Stimulated activated naive CD8-positive, alpha-beta T cell treated with anti-CD3 and anti-CD28 coated beads, Interleukin-15, amount 100 ng/mL, for 72 hours (primary cell): ENCODE results near the gene ATP5ME.
A peak's percentile ranks its signal among the peaks of the same experiment; 100 is the strongest.
"Not testable (repeated sequence)": the region's sequence is repeated elsewhere in the genome, so short reads cannot be mapped to it uniquely, and the experiment has no call there.

Experiments used
- ATAC-seq: fragments of 150-1000 bp; cut with Tn5 transposase; 2 replicates; pipeline ENCODE4 v1.10.0; 2021; ENCODE audit warnings: mild to moderate bottlenecking, moderate library complexity
- DNase-seq, 2 donors: peaks; one replicate each; pipeline ENCODE4 v3.0.0; 2021 to 2022
- H3K27ac Mint-ChIP-seq, 2 donors: one replicate each; pipeline ENCODE4 v1.8.0; 2022; ENCODE audit warnings: mild to moderate bottlenecking in 2 of 2, mixed read lengths in 2 of 2, moderate library complexity in 2 of 2
- H3K27me3 Mint-ChIP-seq: one replicate; pipeline ENCODE4 v1.8.0; 2022; ENCODE audit warnings: mixed read lengths
- H3K4me1 Mint-ChIP-seq: one replicate; pipeline ENCODE4 v1.8.0; 2022; ENCODE audit warnings: mild to moderate bottlenecking, mixed read lengths
- H3K4me3 Mint-ChIP-seq, 2 donors: one replicate each; pipeline ENCODE4 v1.8.0; 2022; ENCODE audit warnings: mild to moderate bottlenecking in 2 of 2, mixed read lengths in 2 of 2, moderate library complexity in 1 of 2
- H3K9me3 Mint-ChIP-seq, 2 donors: one replicate each; pipeline ENCODE4 v1.8.0; 2022; ENCODE audit warnings: mixed read lengths in 2 of 2

Gene ATP5ME

GRCh38 chr4:707929-708630 lies 34.0 kb upstream of the ATP5ME start:
- ATAC-seq (no peak), DNase-seq (no peak)
- no peaks in the 10 kb centered on the region for H3K9me3 Mint-ChIP-seq
- no peak overlapping the region for H3K27ac Mint-ChIP-seq
- H3K27me3 Mint-ChIP-seq, result no peaks in the 10 kb centered on the region
- peaks cover 39% of the 10 kb centered on the region for H3K4me1 Mint-ChIP-seq
- H3K4me3 Mint-ChIP-seq, result no peak overlapping the region

GRCh38 chr4:706834-707598 lies 32.9 kb upstream of the ATP5ME start:
- peak overlapping the region in 1 of 2 donors; percentile 65 for H3K4me3 Mint-ChIP-seq
- no peak for DNase-seq

GRCh38 chr4:706083-706633 lies 32.1 kb upstream of the ATP5ME start:
- H3K9me3 Mint-ChIP-seq, H3K27me3 Mint-ChIP-seq, DNase-seq, ATAC-seq: not testable (repeated sequence)
- Mint-ChIP-seq H3K4me1 (peaks cover 39% of the 10 kb centered on the region), H3K4me3 (peak overlapping the region; percentile 19 to 92), H3K27ac (peak overlapping the region in 1 of 2 donors; percentile 74)

More at GRCh38 chr4:706834-707598, 32.9 kb upstream of the ATP5ME start:
- no peak for ATAC-seq
- peak overlapping the region in 1 of 2 donors; percentile 82 for H3K27ac Mint-ChIP-seq
- peaks cover 39% of the 10 kb centered on the region for H3K4me1 Mint-ChIP-seq
- no peaks in the 10 kb centered on the region for H3K27me3 Mint-ChIP-seq
- H3K9me3 Mint-ChIP-seq, result no peaks in the 10 kb centered on the region

GRCh38 chr4:705278-706082 lies 31.4 kb upstream of the ATP5ME start, which contains the start of gene PCGF3:
PCGF3 (plus strand) TSS chr4:705832; CDS start chr4:733681, 27,849 bp downstream.
- Mint-ChIP-seq H3K27me3 (no peaks in the 10 kb centered on the region), H3K4me3 (peak within 1 kb of the TSS; percentile 88 to 92), H3K9me3 (no peaks in the 10 kb centered on the region), H3K27ac (peak within 1 kb of the TSS; percentile 74 to 75), H3K4me1 (peaks cover 45% of the 10 kb centered on the region)
- DNase-seq, result peak; percentile 96 to 97
- ATAC-seq, result peak; percentile 94

- DNase-seq (no peak), ATAC-seq (no peak)
- no peaks in the 10 kb centered on the region for H3K9me3 Mint-ChIP-seq
- peak overlapping the region; percentile 88 to 92 for H3K4me3 Mint-ChIP-seq
- peaks cover 46% of the 10 kb centered on the region for H3K4me1 Mint-ChIP-seq
- no peaks in the 10 kb centered on the region for H3K27me3 Mint-ChIP-seq
- H3K27ac Mint-ChIP-seq, result peak overlapping the region in 1 of 2 donors; percentile 50
Measured at GRCh38 chr4:704971-705277, 30.8 kb upstream of the ATP5ME start.

- H3K27ac Mint-ChIP-seq, result peak overlapping the region in 1 of 2 donors; percentile 42
- ATAC-seq, result no peak
- peak overlapping the region; percentile 88 to 92 for H3K4me3 Mint-ChIP-seq
- DNase-seq, result no peak
- peaks cover 46% of the 10 kb centered on the region for H3K4me1 Mint-ChIP-seq
- no peaks in the 10 kb centered on the region for H3K27me3 Mint-ChIP-seq
- H3K9me3 Mint-ChIP-seq, result no peaks in the 10 kb centered on the region
Measured at GRCh38 chr4:704198-704891, 30.3 kb upstream of the ATP5ME start.

- Mint-ChIP-seq H3K27ac (no peak overlapping the region), H3K9me3 (no peaks in the 10 kb centered on the region), H3K27me3 (no peaks in the 10 kb centered on the region), H3K4me3 (no peak overlapping the region), H3K4me1 (peaks cover 47% of the 10 kb centered on the region)
- ATAC-seq, result no peak
- no peak for DNase-seq
Measured at GRCh38 chr4:703336-704197, 29.5 kb upstream of the ATP5ME start.

GRCh38 chr4:702618-703048 lies 28.6 kb upstream of the ATP5ME start:
- DNase-seq, result no peak
- Mint-ChIP-seq H3K4me1 (peaks cover 43% of the 10 kb centered on the region), H3K9me3 (no peaks in the 10 kb centered on the region), H3K4me3 (no peak overlapping the region), H3K27ac (no peak overlapping the region), H3K27me3 (no peaks in the 10 kb centered on the region)
- no peak for ATAC-seq

- Mint-ChIP-seq H3K27me3 (peaks cover 1% of the 10 kb centered on the region), H3K27ac (no peak overlapping the region), H3K4me3 (no peak overlapping the region), H3K9me3 (no peaks in the 10 kb centered on the region), H3K4me1 (peaks cover 37% of the 10 kb centered on the region)
- ATAC-seq (no peak), DNase-seq (no peak)
Measured at GRCh38 chr4:700587-701264, 26.6 kb upstream of the ATP5ME start.

- Mint-ChIP-seq H3K27me3 (peaks cover 9% of the 10 kb centered on the region), H3K9me3 (no peaks in the 10 kb centered on the region), H3K27ac (no peak overlapping the region), H3K4me3 (no peak overlapping the region), H3K4me1 (peaks cover 31% of the 10 kb centered on the region)
- no peak for ATAC-seq
- no peak for DNase-seq
Measured at GRCh38 chr4:699816-700580, 25.9 kb upstream of the ATP5ME start.

GRCh38 chr4:694341-694940 lies 20.4 kb upstream of the ATP5ME start:
- not testable (repeated sequence) for DNase-seq, H3K27ac Mint-ChIP-seq, H3K4me3 Mint-ChIP-seq, H3K9me3 Mint-ChIP-seq, H3K4me1 Mint-ChIP-seq, ATAC-seq
- H3K27me3 Mint-ChIP-seq, result peaks cover 36% of the 10 kb centered on the region

- DNase-seq, result no peak
- Mint-ChIP-seq H3K4me3 (no peak overlapping the region), H3K27ac (no peak overlapping the region)
Measured at GRCh38 chr4:692771-693554, 18.9 kb upstream of the ATP5ME start.

More at GRCh38 chr4:692771-693554, 18.9 kb upstream of the ATP5ME start:
- peaks cover 42% of the 10 kb centered on the region for H3K27me3 Mint-ChIP-seq
- no peak for ATAC-seq
- H3K9me3 Mint-ChIP-seq, result no peaks in the 10 kb centered on the region
- peaks cover 4% of the 10 kb centered on the region for H3K4me1 Mint-ChIP-seq
